Activated CD4-positive, alpha-beta T cell treated with anti-CD3 and anti-CD28 coated beads, Interleukin-2, amount 50 U/mL, for 1 hour (primary cell): ENCODE measurements around the gene FFAR3.
"Not testable (repeated sequence)": the region's sequence is repeated elsewhere in the genome, so short reads cannot be mapped to it uniquely, and the experiment has no call there.

ENCODE experiments used
- DNase-seq: peaks from one replicate; pipeline ENCODE4 v3.0.0-alpha.2; 2020

Gene FFAR3

GRCh38 chr19:35351411-35352176 is 6.7 kb upstream of the FFAR3 start:
- DNase-seq = no peak

- no peak for DNase-seq
Measured at GRCh38 chr19:35352177-35352447, 6.1 kb upstream of the FFAR3 start.

GRCh38 chr19:35352448-35353304 is 5.6 kb upstream of the FFAR3 start:
- DNase-seq = peak; percentile 65

- no peak for DNase-seq
Measured at GRCh38 chr19:35353635-35354034, 4.6 kb upstream of the FFAR3 start.

- no peak for DNase-seq
Measured at GRCh38 chr19:35354898-35355297, 3.4 kb upstream of the FFAR3 start.

GRCh38 chr19:35355791-35356460 is 2.3 kb upstream of the FFAR3 start:
- DNase-seq = no peak

- DNase-seq = not testable (repeated sequence)
Measured at GRCh38 chr19:35358834-35359233, 574 bp downstream of the FFAR3 start.

- DNase-seq = not testable (repeated sequence)
Measured at GRCh38 chr19:35359395-35359794, 1.1 kb downstream of the FFAR3 start.

GRCh38 chr19:35360081-35360480 is 1.8 kb downstream of the FFAR3 start:
- not testable (repeated sequence) for DNase-seq

GRCh38 chr19:35360880-35361420 is 2.7 kb downstream of the FFAR3 start:
- no peak for DNase-seq

- no peak for DNase-seq
Measured at GRCh38 chr19:35362261-35363000, 4.2 kb downstream of the FFAR3 start.

- DNase-seq = no peak
Measured at GRCh38 chr19:35363001-35363590, 4.8 kb downstream of the FFAR3 start.

GRCh38 chr19:35363711-35364425 is 5.6 kb downstream of the FFAR3 start:
- no peak for DNase-seq

- DNase-seq = no peak
Measured at GRCh38 chr19:35365303-35365702, 7.0 kb downstream of the FFAR3 start.

GRCh38 chr19:35368378-35368777 is 10.1 kb downstream of the FFAR3 start:
- no peak for DNase-seq

- no peak for DNase-seq
Measured at GRCh38 chr19:35369522-35369921, 11.3 kb downstream of the FFAR3 start.

- no peak for DNase-seq
Measured at GRCh38 chr19:35370722-35371121, 12.5 kb downstream of the FFAR3 start, which contains the start of gene GPR42. Gene GPR42, plus strand, starts transcription at chr19:35371068. Its CDS starts 292 bp downstream, at chr19:35371360.

GRCh38 chr19:35373492-35373891 is 15.2 kb downstream of the FFAR3 start:
- DNase-seq = no peak

GRCh38 chr19:35374031-35374430 is 15.8 kb downstream of the FFAR3 start:
- DNase-seq = not testable (repeated sequence)

- DNase-seq = no peak
Measured at GRCh38 chr19:35375505-35376307, 17.4 kb downstream of the FFAR3 start.

GRCh38 chr19:35377656-35378055 is 19.4 kb downstream of the FFAR3 start:
- DNase-seq = no peak
